ENCODE data around the gene P4HB. TPM values are rescaled to one million over a fixed set of nuclear protein-coding genes. Genes with fewer than 3 reads are reported as not detected.

P4HB gene
- total RNA-seq: 100 to 1,000 TPM; 205 to 230 TPM
- polyA plus RNA-seq (ENCODE audit: insufficient read depth, low read depth, low replicate concordance): 213 TPM
- long read RNA-seq, donor 1, transcript P4HB-208 (2 exons, 914 nt): minor isoform, 7 of 144 reads
- long read RNA-seq, donor 1, transcript P4HB-201 (11 exons, 2,603 nt): major isoform, 97 of 144 reads
- long read RNA-seq, donor 1, transcript P4HB-210 (5 exons, 765 nt): minor isoform, 7 of 144 reads
- long read RNA-seq, donor 1, transcript P4HB-204 (2 exons, 872 nt): minor isoform, 15 of 144 reads
- long read RNA-seq, donor 1, partial matches to known transcripts: 6 of 144 reads
- long read RNA-seq, donor 1, other reads (novel, unspliced or antisense): 6 of 144 reads
- long read RNA-seq, donor 2, transcript P4HB-201 (11 exons, 2,603 nt): major isoform, 115 of 144 reads
- long read RNA-seq, donor 2, transcript P4HB-215 (3 exons, 493 nt): minor isoform, 6 of 144 reads
- long read RNA-seq, donor 2, transcript P4HB-204 (2 exons, 872 nt): minor isoform, 11 of 144 reads
- long read RNA-seq, donor 2, partial matches to known transcripts: 0 of 144 reads
- long read RNA-seq, donor 2, other reads (novel, unspliced or antisense): 7 of 144 reads

GRCh38 chr17:81859906-81860755 lies at the start of gene P4HB:
TSS of gene P4HB (minus strand) at chr17:81860535. CDS start at chr17:81860471, 64 bp downstream.
- no peaks in the 10 kb centered on the region for H3K36me3 ChIP-seq (ENCODE audit: low read depth, missing control alignments)
- peaks cover 24% of the 10 kb centered on the region for H3K4me1 ChIP-seq
- DNase-seq: no peak

GRCh38 chr17:81909231-81909630 lies 48.9 kb upstream of the P4HB start:
- TF ChIP-seq CTCF (IDR thresholded peaks at IDR 0.05) (no peak), POLR2A (IDR thresholded peaks at IDR 0.05) (no peak)
- no peaks in the 10 kb centered on the region for H3K27me3 ChIP-seq
- no peak overlapping the region for H3K4me3 ChIP-seq
- no peak overlapping the region for H3K27ac ChIP-seq
- no peak for DNase-seq
- no peaks in the 10 kb centered on the region for H3K36me3 ChIP-seq (ENCODE audit: low read depth, missing control alignments)
- WGBS, 2 donors: 98 to 100% methylated on average over 5 to 12 of the region's 12 CpGs
- intact Hi-C loops (cut with DNase I; ENCODE audit: low total_unique reads): no loop called here
- H3K9me3 ChIP-seq: no peaks in the 10 kb centered on the region
- H3K4me1 ChIP-seq: peaks cover 11% of the 10 kb centered on the region

More at GRCh38 chr17:81859906-81860755, at the start of gene P4HB:
- 0 to 1% methylated on average over 2 to 91 of the region's 95 CpGs for WGBS, 2 donors
- TF ChIP-seq CTCF (IDR thresholded peaks at IDR 0.05): peak in 1 of 3 experiments; percentile 42
- TF ChIP-seq POLR2A (IDR thresholded peaks at IDR 0.05): peak; percentile 36
- H3K27ac ChIP-seq: peak within 1 kb of the TSS; percentile 91 to 94
- H3K27me3 ChIP-seq: no peaks in the 10 kb centered on the region
- no peaks in the 10 kb centered on the region for H3K9me3 ChIP-seq
- peak within 1 kb of the TSS; percentile 92 to 98 for H3K4me3 ChIP-seq
- intact Hi-C loops (cut with DNase I; ENCODE audit: low total_unique reads): no loop called here

- Histone ChIP-seq H3K27me3 (no peaks in the 10 kb centered on the region), H3K9me3 (no peaks in the 10 kb centered on the region), H3K36me3 (ENCODE audit: low read depth, missing control alignments) (no peaks in the 10 kb centered on the region), H3K27ac (no peak overlapping the region), H3K4me3 (no peak overlapping the region), H3K4me1 (peaks cover 11% of the 10 kb centered on the region)
- no peak for TF ChIP-seq CTCF (IDR thresholded peaks at IDR 0.05)
- no peak for TF ChIP-seq POLR2A (IDR thresholded peaks at IDR 0.05)
- no peak for DNase-seq
- intact Hi-C loops (cut with DNase I; ENCODE audit: low total_unique reads): no loop called here
- WGBS, 2 donors: 98 to 99% methylated on average over 7 to 11 of the region's 11 CpGs
These were observed 48.5 kb upstream of the P4HB start for GRCh38 chr17:81908793-81909192.

GRCh38 chr17:81907219-81908145 lies 47.1 kb upstream of the P4HB start:
- intact Hi-C loops (cut with DNase I; ENCODE audit: low total_unique reads): no loop called here
- H3K4me3 ChIP-seq: no peak overlapping the region
- no peaks in the 10 kb centered on the region for H3K36me3 ChIP-seq (ENCODE audit: low read depth, missing control alignments)
- WGBS, 2 donors: 96 to 100% methylated on average over 1 to 15 of the region's 26 CpGs
- H3K9me3 ChIP-seq: no peaks in the 10 kb centered on the region
- no peak for TF ChIP-seq POLR2A (IDR thresholded peaks at IDR 0.05)
- no peak for DNase-seq
- peaks cover 16% of the 10 kb centered on the region for H3K4me1 ChIP-seq
- no peak overlapping the region for H3K27ac ChIP-seq
- H3K27me3 ChIP-seq: no peaks in the 10 kb centered on the region
